Neural cell (in vitro differentiated cells): ENCODE data around the gene AK4.

Source experiments
- CTCF ChIP-seq: fragments of 450-650 bp; IDR thresholded peaks from 2 replicates; pipeline ENCODE4 v1.5.1; 2014; ENCODE audit warnings: antibody characterized with exemption, mild to moderate bottlenecking, moderate library complexity; ENCODE audit not compliant: poor library complexity, severe bottlenecking
- EZH2 ChIP-seq: fragments of 200-600, 300-800 bp; shearing (Covaris generic), sonication (generic); IDR thresholded peaks from 2 replicates; pipeline ENCODE4 v1.6.1; 2014; ENCODE audit warnings: antibody characterized with exemption, low read length, borderline replicate concordance, mild to moderate bottlenecking; ENCODE audit not compliant: insufficient read depth, poor library complexity, severe bottlenecking
- RAD21 ChIP-seq: fragments of 450-650 bp; conservative IDR thresholded peaks from 2 replicates; pipeline ENCODE4 v1.6.1; 2014; ENCODE audit warnings: antibody characterized with exemption, mild to moderate bottlenecking, moderate library complexity

GRCh38 chr1:65214340-65215027 is 66.5 kb downstream of the AK4 start:
- TF ChIP-seq CTCF (no peak), EZH2 (no peak), RAD21 (no peak)
